NB4 (cell line): ENCODE results near the gene DNPH1.

Source experiments
- DNase-seq: peaks from one replicate; pipeline ENCODE4 v3.0.0; 2010; ENCODE audit warnings: low read depth
- H3K4me3 ChIP-seq: one replicate; pipeline ENCODE4 v1.5.1; 2011; ENCODE audit warnings: mild to moderate bottlenecking, low read depth, low read length, moderate library complexity
- CTCF ChIP-seq: IDR thresholded peaks from one replicate; pipeline ENCODE4 v1.5.1; 2012; ENCODE audit warnings: low read depth, low read length
- MAX ChIP-seq: IDR thresholded peaks from 2 replicates; pipeline ENCODE4 v1.6.1; 2011; ENCODE audit warnings: low read depth, low read length
- MYC ChIP-seq: IDR thresholded peaks from 2 replicates; pipeline ENCODE4 v1.6.1; 2011; ENCODE audit warnings: low read depth, low read length
- POLR2A ChIP-seq: IDR thresholded peaks from 2 replicates; pipeline ENCODE4 v1.6.1; 2011; ENCODE audit warnings: mild to moderate bottlenecking; ENCODE audit not compliant: insufficient read length; ENCODE audit errors: extremely low read depth

The DNPH1 gene

GRCh38 chr6:43261198-43261597 lies 31.9 kb upstream of the DNPH1 start:
- DNase-seq = no peak
- no peak overlapping the region for H3K4me3 ChIP-seq
- TF ChIP-seq CTCF = no peak
- TF ChIP-seq POLR2A = no peak
- TF ChIP-seq MYC = no peak
- no peak for TF ChIP-seq MAX

- TF ChIP-seq CTCF (no peak), MAX (no peak), POLR2A (no peak), MYC (no peak)
- H3K4me3 ChIP-seq = no peak overlapping the region
- no peak for DNase-seq
Measured at GRCh38 chr6:43260791-43261190, 31.5 kb upstream of the DNPH1 start.

- no peak overlapping the region for H3K4me3 ChIP-seq
- no peak for DNase-seq
- TF ChIP-seq MAX (no peak), CTCF (no peak), MYC (no peak), POLR2A (no peak)
Measured at GRCh38 chr6:43258807-43259686, 29.8 kb upstream of the DNPH1 start.

GRCh38 chr6:43258180-43258579 lies 28.9 kb upstream of the DNPH1 start:
- no peak overlapping the region for H3K4me3 ChIP-seq
- no peak for DNase-seq
- TF ChIP-seq MYC (no peak), MAX (no peak), CTCF (no peak), POLR2A (no peak)

- DNase-seq = no peak
- no peak overlapping the region for H3K4me3 ChIP-seq
- TF ChIP-seq MYC = no peak
- TF ChIP-seq POLR2A = no peak
Measured at GRCh38 chr6:43257367-43258145, 28.3 kb upstream of the DNPH1 start.

GRCh38 chr6:43256670-43257366 lies 27.5 kb upstream of the DNPH1 start:
- no peak for DNase-seq
- TF ChIP-seq MAX = no peak
- no peak for TF ChIP-seq CTCF
- no peak for TF ChIP-seq MYC
- TF ChIP-seq POLR2A = no peak
- H3K4me3 ChIP-seq = no peak overlapping the region
